SK-N-SH (cell line): ENCODE data around the gene PRKG1. TPM values are rescaled to one million over a fixed set of nuclear protein-coding genes. Genes with fewer than 3 reads are reported as not detected.
A peak's percentile ranks its signal among the peaks of the same experiment; 100 is the strongest.

Experiments used
- CTCF ChIA-PET: fragments of 300-600, 350-600 bp; formaldehyde crosslinking; extraction: SDS; loops from one replicate; lab custom pipeline; 2021; lab: Yijun Ruan, JAX
- POLR2A ChIA-PET: fragments of 350-600 bp; sonication (Branson Sonifier 250); formaldehyde crosslinking; extraction: SDS; loops from one replicate; lab custom pipeline; 2020; ENCODE audit warnings: antibody characterized with exemption, inconsistent platforms; lab: Yijun Ruan, JAX
- DNase-seq: peaks from one replicate; pipeline ENCODE4 v3.0.0; 2012
- H2AFZ ChIP-seq: fragments of 200-600 bp; sonication (generic); 2 replicates; pipeline ENCODE4 v1.8.1; 2016; ENCODE audit warnings: antibody characterized with exemption, mild to moderate bottlenecking, low read depth
- H3F3A ChIP-seq: fragments of 200-600 bp; sonication (generic); replicated peaks from 2 replicates; pipeline ENCODE3; 2016; ENCODE audit warnings: antibody characterized with exemption, mild to moderate bottlenecking; ENCODE audit not compliant: insufficient read depth
- H3K27ac ChIP-seq, 2 experiments: fragments of 200-500 bp in 1 of 2; fragments of 200-600 bp in 1 of 2; sonication (Bioruptor generic) in 1 of 2; sonication (generic), shearing (Covaris generic) in 1 of 2; 2 replicates each; pipeline versions ENCODE4 v1.5.1 to v1.6.1; 2014 to 2016; ENCODE audit warnings: low read depth in 2 of 2, inconsistent platforms in 1 of 2, low read length in 1 of 2, mild to moderate bottlenecking in 1 of 2, mixed read lengths in 1 of 2
- H3K27me3 ChIP-seq: fragments of 200-600 bp; sonication (generic), shearing (Covaris generic); 2 replicates; pipeline ENCODE4 v1.6.1; 2016; ENCODE audit warnings: mixed run types; ENCODE audit not compliant: insufficient read depth
- H3K36me3 ChIP-seq, 2 experiments: fragments of 200-500 bp in 1 of 2; fragments of 200-600 bp in 1 of 2; sonication (Bioruptor generic) in 1 of 2; sonication (generic) in 1 of 2; replicated peaks in 1 of 2; 2 replicates each; pipeline versions ENCODE3 to v1.5.1; 2014 to 2016; ENCODE audit warnings: low read length in 1 of 2, mild to moderate bottlenecking in 1 of 2; ENCODE audit not compliant: insufficient read depth in 2 of 2, control insufficient read depth in 1 of 2
- H3K4me1 ChIP-seq, 2 experiments: fragments of 200-500 bp in 1 of 2; fragments of 200-600 bp in 1 of 2; sonication (Bioruptor generic) in 1 of 2; sonication (generic), shearing (Covaris generic) in 1 of 2; 2 replicates each; pipeline versions ENCODE4 v1.5.1 to v1.6.1; 2014 to 2016; ENCODE audit warnings: low read depth in 1 of 2, low read length in 1 of 2, mixed run types in 1 of 2; ENCODE audit not compliant: insufficient read depth in 2 of 2, control insufficient read depth in 1 of 2
- H3K4me2 ChIP-seq: fragments of 200-600 bp; sonication (generic), shearing (Covaris generic); 2 replicates; pipeline ENCODE4 v1.6.1; 2017; ENCODE audit warnings: mixed run types
- H3K4me3 ChIP-seq, 2 experiments: fragments of 200-500 bp in 1 of 2; fragments of 200-600 bp in 1 of 2; sonication (Bioruptor generic) in 1 of 2; sonication (generic), shearing (Covaris generic) in 1 of 2; 2 replicates each; pipeline versions ENCODE4 v1.5.1 to v1.8.1; 2014 to 2016; ENCODE audit warnings: low read depth in 2 of 2, inconsistent platforms in 1 of 2, low read length in 1 of 2, mild to moderate bottlenecking in 1 of 2, mixed read lengths in 1 of 2, moderate library complexity in 1 of 2
- H3K79me2 ChIP-seq: fragments of 200-600 bp; sonication (generic); 2 replicates; pipeline ENCODE4 v1.8.1; 2017; ENCODE audit warnings: mild to moderate bottlenecking; ENCODE audit not compliant: insufficient read depth
- H3K9ac ChIP-seq: fragments of 200-600 bp; sonication (generic); 2 replicates; pipeline ENCODE4 v1.6.1; 2017; ENCODE audit warnings: mixed run types
- H3K9me2 ChIP-seq: fragments of 200-600 bp; sonication (generic); 2 replicates; pipeline ENCODE4 v1.6.1; 2017; ENCODE audit warnings: mixed run types
- H3K9me3 ChIP-seq: fragments of 200-600 bp; sonication (generic); 2 replicates; pipeline ENCODE4 v1.6.1; 2017; ENCODE audit warnings: mixed run types, mild to moderate bottlenecking, moderate library complexity
- H4K20me1 ChIP-seq: fragments of 200-600 bp; sonication (generic); 2 replicates; pipeline ENCODE4 v1.6.1; 2017; ENCODE audit warnings: mild to moderate bottlenecking, mixed run types; ENCODE audit not compliant: insufficient read depth
- CHD2 ChIP-seq: fragments of 150-350 bp; IDR thresholded peaks from 2 replicates; pipeline ENCODE4 v1.6.1; 2018; ENCODE audit warnings: low read length; ENCODE audit not compliant: partially characterized antibody
- CTCF ChIP-seq: fragments of 200-600 bp; sonication (generic); IDR thresholded peaks from 2 replicates; pipeline ENCODE4 v1.6.1; 2017; ENCODE audit warnings: antibody characterized with exemption, mild to moderate bottlenecking, moderate library complexity
- ELF1 ChIP-seq: IDR thresholded peaks from 2 replicates; pipeline ENCODE4 v1.4.0; 2012
- EP300 ChIP-seq, 2 experiments: IDR thresholded peaks; 2 replicates each; pipeline versions ENCODE4 v1.4.0 to v1.6.1; 2012; ENCODE audit warnings: borderline replicate concordance in 1 of 2, low read depth in 1 of 2, low read length in 1 of 2
- FOSL2 ChIP-seq: IDR thresholded peaks from 2 replicates; pipeline ENCODE4 v1.4.0; 2012; ENCODE audit warnings: low read depth, mild to moderate bottlenecking, moderate library complexity, borderline replicate concordance
- GATA2 ChIP-seq: sonication (generic); formaldehyde crosslinking; IDR thresholded peaks from 2 replicates; pipeline ENCODE4 v1.5.0; 2020; ENCODE audit warnings: mild to moderate bottlenecking, missing genetic modification reagents
- MEF2A ChIP-seq: IDR thresholded peaks from 2 replicates; pipeline ENCODE4 v1.4.0; 2012; ENCODE audit warnings: low read depth, borderline replicate concordance
- NFIC ChIP-seq: IDR thresholded peaks from 2 replicates; pipeline ENCODE4 v1.4.0; 2012; ENCODE audit warnings: borderline replicate concordance
- NRF1 ChIP-seq: IDR thresholded peaks from 2 replicates; pipeline ENCODE4 v1.6.1; 2012; ENCODE audit warnings: low read depth, mild to moderate bottlenecking, low read length
- POLR2AphosphoS5 ChIP-seq: IDR thresholded peaks from 2 replicates; pipeline ENCODE4 v1.6.1; 2012; ENCODE audit warnings: low read depth, low read length
- RAD21 ChIP-seq: IDR thresholded peaks from 2 replicates; pipeline ENCODE4 v1.6.1; 2012; ENCODE audit warnings: mild to moderate bottlenecking, low read length
- RFX5 ChIP-seq: IDR thresholded peaks from 2 replicates; pipeline ENCODE4 v1.6.1; 2012; ENCODE audit warnings: mild to moderate bottlenecking, improper control_type of control experiment, low read length
- SMC3 ChIP-seq: IDR thresholded peaks from 2 replicates; pipeline ENCODE4 v1.6.1; 2012; ENCODE audit warnings: low read depth, low read length, improper control_type of control experiment
- TEAD4 ChIP-seq: IDR thresholded peaks from 2 replicates; pipeline ENCODE4 v1.4.0; 2012; ENCODE audit warnings: mild to moderate bottlenecking, borderline replicate concordance; ENCODE audit not compliant: insufficient read depth
- YY1 ChIP-seq: IDR thresholded peaks from 2 replicates; pipeline ENCODE4 v1.4.0; 2012; ENCODE audit warnings: low read depth, mild to moderate bottlenecking
- WGBS: methylation state at CpG from one replicate; pipeline ENCODE4 v1.1.6; 2017; ENCODE audit warnings: low lambda C conversion rate; 5-methylcytosine and 5-hydroxymethylcytosine counted together
- polyA plus RNA-seq, 3 experiments: library from polyadenylated mRNA; depleted of rRNA; stranded (reverse); fragments of >200 nt; gene quantifications; 2 replicates each; pipeline ENCODE4 v1.2.3, GENCODE V29; 2012
- TF ChIP-seq, protein P1 (sequence below): IDR thresholded peaks from 2 replicates; pipeline ENCODE4 v1.6.1; 2012; ENCODE audit warnings: mild to moderate bottlenecking, low read depth, low read length, moderate library complexity
- TF ChIP-seq, protein P2 (sequence below): fragments of 150-350 bp; IDR thresholded peaks from 2 replicates; pipeline ENCODE4 v1.6.1; 2017; ENCODE audit warnings: antibody characterized with exemption, low read length, low read depth, borderline replicate concordance

PRKG1 gene
- polyA plus RNA-seq, 1 of the 3 experiments (the other 2 are of a cell fraction), result 4.1 TPM

DNA sequence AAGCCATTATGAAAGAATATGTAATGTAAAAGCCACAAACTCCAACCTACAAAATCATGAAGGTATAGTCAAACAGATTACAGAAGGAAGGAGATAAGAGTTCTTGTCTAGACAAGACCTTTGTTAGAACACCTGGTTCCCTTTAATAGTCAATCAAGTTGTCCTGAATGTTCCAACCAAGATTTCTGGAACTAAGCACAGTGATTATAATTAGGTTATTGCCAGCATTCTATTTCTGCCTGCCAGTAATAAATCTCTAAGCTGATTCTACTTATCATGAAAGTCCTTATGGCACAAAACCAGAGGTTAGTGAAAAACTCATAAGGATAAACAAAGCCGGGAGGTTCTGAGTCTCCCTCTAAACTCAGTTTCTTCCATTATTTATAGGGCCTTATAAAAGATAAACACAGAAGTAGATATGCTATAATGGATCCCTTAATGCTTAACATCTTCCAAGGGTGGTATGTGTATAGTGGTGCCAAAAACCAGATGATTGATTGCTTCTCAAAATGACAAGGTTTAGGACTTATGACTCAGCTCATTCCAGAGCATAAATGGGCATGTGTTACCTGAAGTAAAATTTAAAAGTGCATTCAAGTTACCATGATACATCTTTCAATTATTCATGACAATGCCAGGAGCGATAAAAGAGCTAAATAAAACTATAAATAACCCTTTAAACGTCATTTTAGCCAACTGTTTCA, 387.9 kb downstream of the PRKG1 start (continued):
- TF ChIP-seq MEF2A, result no peak
- TF ChIP-seq FOSL2, result peak; percentile 15; the same call in 1 of the 2 replicates
- TF ChIP-seq POLR2AphosphoS5, result no peak
- no peak for TF ChIP-seq YY1
- TF ChIP-seq CTCF, result no peak
- TF ChIP-seq, protein P1, sequence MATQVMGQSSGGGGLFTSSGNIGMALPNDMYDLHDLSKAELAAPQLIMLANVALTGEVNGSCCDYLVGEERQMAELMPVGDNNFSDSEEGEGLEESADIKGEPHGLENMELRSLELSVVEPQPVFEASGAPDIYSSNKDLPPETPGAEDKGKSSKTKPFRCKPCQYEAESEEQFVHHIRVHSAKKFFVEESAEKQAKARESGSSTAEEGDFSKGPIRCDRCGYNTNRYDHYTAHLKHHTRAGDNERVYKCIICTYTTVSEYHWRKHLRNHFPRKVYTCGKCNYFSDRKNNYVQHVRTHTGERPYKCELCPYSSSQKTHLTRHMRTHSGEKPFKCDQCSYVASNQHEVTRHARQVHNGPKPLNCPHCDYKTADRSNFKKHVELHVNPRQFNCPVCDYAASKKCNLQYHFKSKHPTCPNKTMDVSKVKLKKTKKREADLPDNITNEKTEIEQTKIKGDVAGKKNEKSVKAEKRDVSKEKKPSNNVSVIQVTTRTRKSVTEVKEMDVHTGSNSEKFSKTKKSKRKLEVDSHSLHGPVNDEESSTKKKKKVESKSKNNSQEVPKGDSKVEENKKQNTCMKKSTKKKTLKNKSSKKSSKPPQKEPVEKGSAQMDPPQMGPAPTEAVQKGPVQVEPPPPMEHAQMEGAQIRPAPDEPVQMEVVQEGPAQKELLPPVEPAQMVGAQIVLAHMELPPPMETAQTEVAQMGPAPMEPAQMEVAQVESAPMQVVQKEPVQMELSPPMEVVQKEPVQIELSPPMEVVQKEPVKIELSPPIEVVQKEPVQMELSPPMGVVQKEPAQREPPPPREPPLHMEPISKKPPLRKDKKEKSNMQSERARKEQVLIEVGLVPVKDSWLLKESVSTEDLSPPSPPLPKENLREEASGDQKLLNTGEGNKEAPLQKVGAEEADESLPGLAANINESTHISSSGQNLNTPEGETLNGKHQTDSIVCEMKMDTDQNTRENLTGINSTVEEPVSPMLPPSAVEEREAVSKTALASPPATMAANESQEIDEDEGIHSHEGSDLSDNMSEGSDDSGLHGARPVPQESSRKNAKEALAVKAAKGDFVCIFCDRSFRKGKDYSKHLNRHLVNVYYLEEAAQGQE, result no peak
- no peak for TF ChIP-seq GATA2 (CRISPR knock-in tag)
- no peak for TF ChIP-seq SMC3
- no peak for TF ChIP-seq CHD2

- H3K27me3 ChIP-seq, result no peaks in the 10 kb centered on the region
- no peaks in the 10 kb centered on the region for H4K20me1 ChIP-seq
- CTCF ChIA-PET, result no interaction called here
- DNase-seq, result no peak
- H3K4me2 ChIP-seq, result no peak overlapping the region
- no peaks in the 10 kb centered on the region for H3K9me2 ChIP-seq
- H3K79me2 ChIP-seq, result no peaks in the 10 kb centered on the region
- no peak overlapping the region for H3K4me3 ChIP-seq
- H3F3A ChIP-seq, result no peaks in the 10 kb centered on the region
- TF ChIP-seq NFIC (no peak), NRF1 (no peak), RAD21 (no peak), SMC3 (no peak), EP300 (IDR thresholded peaks at IDR 0.05; ENCODE audit: borderline replicate concordance in 1 of 2, low read depth in 1 of 2, low read length in 1 of 2) (no peak), TEAD4 (no peak), ELF1 (no peak), MEF2A (no peak), RFX5 (no peak)
- TF ChIP-seq, protein P2, sequence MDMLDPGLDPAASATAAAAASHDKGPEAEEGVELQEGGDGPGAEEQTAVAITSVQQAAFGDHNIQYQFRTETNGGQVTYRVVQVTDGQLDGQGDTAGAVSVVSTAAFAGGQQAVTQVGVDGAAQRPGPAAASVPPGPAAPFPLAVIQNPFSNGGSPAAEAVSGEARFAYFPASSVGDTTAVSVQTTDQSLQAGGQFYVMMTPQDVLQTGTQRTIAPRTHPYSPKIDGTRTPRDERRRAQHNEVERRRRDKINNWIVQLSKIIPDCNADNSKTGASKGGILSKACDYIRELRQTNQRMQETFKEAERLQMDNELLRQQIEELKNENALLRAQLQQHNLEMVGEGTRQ, result no peak
- H3K4me1 ChIP-seq, result no peaks in the 10 kb centered on the region; a peak in 1 of 4 replicates
- POLR2A ChIA-PET, result no interaction called here
- WGBS, result 54% methylated on average over 2 of the region's 2 CpGs
- no peaks in the 10 kb centered on the region for H3K36me3 ChIP-seq
- no peak overlapping the region for H3K9ac ChIP-seq
- no peaks in the 10 kb centered on the region for H3K9me3 ChIP-seq
- no peak overlapping the region for H3K27ac ChIP-seq
- H2AFZ ChIP-seq, result no peak overlapping the region
Measured at GRCh38 chr10:51468424-51468823, 394.1 kb downstream of the PRKG1 start.
